Keratinocyte (primary cell): Measurements from ENCODE around the gene COX4I1. TPM values are rescaled to one million over a fixed set of nuclear protein-coding genes. Genes with fewer than 3 reads are reported as not detected.

Source experiments
- DNase-seq: peaks from one replicate; pipeline ENCODE4 v3.0.0-alpha.2; 2011; ENCODE audit warnings: low read depth, missing footprints, low spot score
- FAIRE-seq: peaks from 2 replicates; lab custom pipeline; 2011; peaks lifted over from hg19 to GRCh38; lab: Jason Lieb, UNC
- H2AFZ ChIP-seq: 2 replicates; pipeline ENCODE4 v1.6.0; 2012; ENCODE audit warnings: low read length, control low read depth, inconsistent platforms; ENCODE audit not compliant: control insufficient read depth
- H3K27ac ChIP-seq: 2 replicates; pipeline ENCODE4 v1.5.1; 2011; ENCODE audit warnings: low read length; ENCODE audit not compliant: control insufficient read depth, insufficient read depth
- H3K27me3 ChIP-seq: 3 replicates; pipeline ENCODE4 v1.6.0; 2011; ENCODE audit warnings: low read length; ENCODE audit not compliant: control insufficient read depth, insufficient read depth; ENCODE audit errors: extremely low read depth
- H3K36me3 ChIP-seq, 2 experiments: 2 replicates in 1 of 2; 3 replicates in 1 of 2; pipeline ENCODE4 v1.5.1; 2011; ENCODE audit warnings: low read length in 2 of 2, mild to moderate bottlenecking in 1 of 2; ENCODE audit not compliant: control insufficient read depth in 2 of 2, insufficient read depth in 2 of 2; ENCODE audit errors: extremely low read depth in 1 of 2
- H3K4me1 ChIP-seq: 3 replicates; pipeline ENCODE4 v1.5.1; 2011; ENCODE audit warnings: low read length; ENCODE audit not compliant: control insufficient read depth, insufficient read depth; ENCODE audit errors: extremely low read depth
- H3K4me2 ChIP-seq: 3 replicates; pipeline ENCODE4 v1.6.0; 2011; ENCODE audit warnings: low read depth, low read length; ENCODE audit not compliant: control insufficient read depth, insufficient read depth; ENCODE audit errors: extremely low read depth
- H3K4me3 ChIP-seq, 3 experiments: fragments of 200-600 bp in 1 of 3; sonication (generic) in 1 of 3; 2 replicates in 2 of 3; 3 replicates in 1 of 3; pipeline ENCODE4 v1.5.1; 2011 to 2016; ENCODE audit warnings: low read length in 3 of 3, mild to moderate bottlenecking in 3 of 3, control low read depth in 2 of 3, inconsistent platforms in 1 of 3, low read depth in 1 of 3, mixed read lengths in 1 of 3, mixed run types in 1 of 3, moderate library complexity in 1 of 3; ENCODE audit not compliant: control insufficient read depth in 2 of 3, insufficient read depth in 2 of 3; ENCODE audit errors: extremely low read depth in 1 of 3
- H3K79me2 ChIP-seq: 2 replicates; pipeline ENCODE4 v1.6.0; 2012; ENCODE audit warnings: low read length; ENCODE audit not compliant: control insufficient read depth, insufficient read depth
- H3K9ac ChIP-seq: 3 replicates; pipeline ENCODE4 v1.6.0; 2011; ENCODE audit warnings: low read length; ENCODE audit not compliant: control insufficient read depth, insufficient read depth; ENCODE audit errors: extremely low read depth
- H3K9me1 ChIP-seq: 3 replicates; pipeline ENCODE4 v1.6.0; 2011; ENCODE audit warnings: low read length; ENCODE audit not compliant: control insufficient read depth, insufficient read depth; ENCODE audit errors: extremely low read depth
- H3K9me3 ChIP-seq: 2 replicates; pipeline ENCODE4 v1.5.1; 2012; ENCODE audit warnings: low read depth, low read length; ENCODE audit not compliant: control insufficient read depth
- H4K20me1 ChIP-seq: 3 replicates; pipeline ENCODE4 v1.6.0; 2011; ENCODE audit warnings: low read length; ENCODE audit not compliant: control insufficient read depth, insufficient read depth; ENCODE audit errors: extremely low read depth
- CTCF ChIP-seq, 3 experiments: IDR thresholded peaks in 1 of 3; conservative IDR thresholded peaks in 1 of 3; optimal IDR thresholded peaks in 1 of 3; 2 replicates in 2 of 3; 3 replicates in 1 of 3; pipeline versions ENCODE3 to v1.5.1; 2011; ENCODE audit warnings: low read length in 3 of 3, mild to moderate bottlenecking in 3 of 3, moderate library complexity in 2 of 3, control low read depth in 1 of 3, inconsistent platforms in 1 of 3; ENCODE audit not compliant: insufficient read depth in 2 of 3; ENCODE audit errors: extremely low read depth in 1 of 3
- EZH2 ChIP-seq: IDR thresholded peaks from one replicate; pipeline ENCODE4 v1.6.1; 2012; ENCODE audit warnings: inconsistent platforms, mild to moderate bottlenecking, low read length, moderate library complexity
- dilution Hi-C: fragments of 300-500 bp; cut with MboI; formaldehyde crosslinking; loops from one replicate; pipeline ENCODE4 v1.7.0; 2020; ENCODE audit warnings: low sequenced_read_pairs; ENCODE audit not compliant: extremely low pct_ligation_motif_present
- polyA plus RNA-seq, 5 experiments: library from polyadenylated mRNA; depleted of rRNA in 3 of 5; stranded (reverse) in 3 of 5; stranded (forward) in 1 of 5; unstranded in 1 of 5; fragments of >200 nt; gene quantifications; 1 replicate in 1 of 5; 2 replicates in 3 of 5; 3 replicates in 1 of 5; pipeline versions ENCODE4 v1.2.1 to v1.2.3, GENCODE V29; 2011 to 2012; ENCODE audit warnings: missing spikeins in 2 of 5, low read depth in 1 of 5, low replicate concordance in 1 of 5

Gene COX4I1
- polyA plus RNA-seq, 1 donor (not counting 4 experiments of a cell fraction or from before 2014, with no cell fraction given): 809 TPM

GRCh38 chr16:85753559-85753958 lies 45.9 kb upstream of the COX4I1 start:
- Histone ChIP-seq H3K9me1 (no peaks in the 10 kb centered on the region), H2AFZ (no peak overlapping the region), H4K20me1 (peaks cover 3% of the 10 kb centered on the region), H3K4me3 (no peak overlapping the region), H3K27ac (peak overlapping the region; percentile 87), H3K4me2 (peak overlapping the region; percentile 98), H3K9ac (peak overlapping the region; percentile 10), H3K36me3 (peaks cover 0 to 8% of the 10 kb centered on the region in 2 experiments), H3K79me2 (peaks cover 19% of the 10 kb centered on the region), H3K4me1 (peaks cover 62% of the 10 kb centered on the region), H3K9me3 (no peaks in the 10 kb centered on the region), H3K27me3 (no peaks in the 10 kb centered on the region)
- dilution Hi-C loops: no loop called here
- FAIRE-seq (no peak), DNase-seq (no peak)
- TF ChIP-seq CTCF (optimal IDR thresholded peaks at IDR 0.05 in 1 of 3, IDR thresholded peaks at IDR 0.05 in 1 of 3, conservative IDR thresholded peaks at IDR 0.05 in 1 of 3; ENCODE audit: extremely low read depth in 1 of 3, insufficient read depth in 2 of 3, low read length in 3 of 3) (no peak), EZH2 (no peak)

DNA sequence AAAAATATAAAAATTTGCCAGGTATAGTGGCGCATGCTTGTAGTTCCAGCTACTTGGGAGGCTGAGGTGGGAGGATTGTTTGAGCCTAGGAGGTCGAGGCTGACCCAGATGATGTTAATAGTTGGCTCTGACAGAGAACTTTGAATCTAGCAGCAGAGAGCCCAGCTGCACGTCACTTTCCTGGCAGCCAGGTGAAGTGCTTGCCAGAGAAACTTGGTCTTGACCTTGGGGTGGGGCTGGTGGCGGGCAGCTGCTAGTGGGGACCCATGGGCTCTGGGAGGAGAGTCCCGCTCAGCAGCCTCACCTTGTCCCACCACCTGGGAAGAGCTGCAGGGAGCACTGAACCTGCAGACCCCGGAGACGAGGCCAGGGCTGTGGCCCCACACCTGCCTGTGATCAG lies 45.5 kb upstream of the COX4I1 start:
- TF ChIP-seq EZH2: no peak
- no peak for TF ChIP-seq CTCF (optimal IDR thresholded peaks at IDR 0.05 in 1 of 3, IDR thresholded peaks at IDR 0.05 in 1 of 3, conservative IDR thresholded peaks at IDR 0.05 in 1 of 3; ENCODE audit: extremely low read depth in 1 of 3, insufficient read depth in 2 of 3, low read length in 3 of 3)
- Histone ChIP-seq H3K4me3 (no peak overlapping the region), H3K4me2 (no peak overlapping the region), H3K27me3 (no peaks in the 10 kb centered on the region), H3K4me1 (peaks cover 58% of the 10 kb centered on the region), H3K36me3 (peaks cover 0 to 8% of the 10 kb centered on the region in 2 experiments), H3K79me2 (peaks cover 16% of the 10 kb centered on the region), H3K9ac (no peak overlapping the region), H3K9me3 (no peaks in the 10 kb centered on the region), H3K9me1 (no peaks in the 10 kb centered on the region), H3K27ac (no peak overlapping the region), H4K20me1 (peaks cover 3% of the 10 kb centered on the region), H2AFZ (no peak overlapping the region)
- dilution Hi-C loops: no loop called here
- DNase-seq: no peak
- no peak for FAIRE-seq
